DND-41 (cell line): Measurements from ENCODE around the gene MAML3.

Source experiments
- ATAC-seq: fragments of 200-7000 bp; cut with Tn5 transposase; 3 replicates; pipeline ENCODE4 v1.9.1; 2021; ENCODE audit warnings: low read depth; ENCODE audit not compliant: insufficient read depth
- DNase-seq: peaks from one replicate; pipeline ENCODE4 v3.0.0-alpha.2; 2020
- H2AFZ ChIP-seq: 2 replicates; pipeline ENCODE4 v1.6.0; 2012; ENCODE audit warnings: low read depth, low read length
- H3K27ac ChIP-seq: 2 replicates; pipeline ENCODE4 v1.5.1; 2012; ENCODE audit warnings: low read length, inconsistent platforms
- H3K27me3 ChIP-seq: fragments of 200-600 bp; sonication (generic); 2 replicates; pipeline ENCODE4 v1.6.0; 2012; ENCODE audit warnings: low read length, mild to moderate bottlenecking, inconsistent platforms; ENCODE audit not compliant: insufficient read depth, poor library complexity
- H3K36me3 ChIP-seq: 2 replicates; pipeline ENCODE4 v1.5.1; 2012; ENCODE audit warnings: low read length, inconsistent platforms; ENCODE audit not compliant: insufficient read depth
- H3K4me1 ChIP-seq: 2 replicates; pipeline ENCODE4 v1.5.1; 2012; ENCODE audit warnings: mild to moderate bottlenecking, low read length; ENCODE audit not compliant: insufficient read depth
- H3K4me2 ChIP-seq: 2 replicates; pipeline ENCODE4 v1.6.0; 2012; ENCODE audit warnings: mild to moderate bottlenecking, moderate library complexity, low read length, inconsistent platforms; ENCODE audit not compliant: insufficient read depth
- H3K4me3 ChIP-seq, 2 experiments: fragments of 200-600 bp in 1 of 2; shearing (Covaris generic) in 1 of 2; 2 replicates each; pipeline ENCODE4 v1.5.1; 2012 to 2016; ENCODE audit warnings: inconsistent platforms in 2 of 2, low read length in 2 of 2, mild to moderate bottlenecking in 2 of 2, low read depth in 1 of 2, moderate library complexity in 1 of 2
- H3K79me2 ChIP-seq: 2 replicates; pipeline ENCODE4 v1.6.0; 2012; ENCODE audit warnings: low read length, inconsistent platforms; ENCODE audit not compliant: insufficient read depth
- H3K9ac ChIP-seq: 2 replicates; pipeline ENCODE4 v1.6.0; 2012; ENCODE audit warnings: low read depth, mild to moderate bottlenecking, inconsistent platforms, low read length, moderate library complexity
- H3K9me3 ChIP-seq: 2 replicates; pipeline ENCODE4 v1.5.1; 2012; ENCODE audit warnings: low read length, moderate library complexity, mild to moderate bottlenecking, inconsistent platforms; ENCODE audit not compliant: insufficient read depth, severe bottlenecking
- H4K20me1 ChIP-seq: 2 replicates; pipeline ENCODE4 v1.6.0; 2012; ENCODE audit warnings: low read length; ENCODE audit not compliant: insufficient read depth
- EZH2 ChIP-seq: IDR thresholded peaks from 3 replicates; pipeline ENCODE4 v1.6.1; 2012; ENCODE audit warnings: borderline replicate concordance, low read depth, mild to moderate bottlenecking, moderate library complexity, low read length, inconsistent platforms; ENCODE audit not compliant: severe bottlenecking
- TF ChIP-seq, protein P1 (sequence below): IDR thresholded peaks from 2 replicates; pipeline ENCODE4 v1.5.1; 2012; ENCODE audit warnings: borderline replicate concordance, low read length, moderate library complexity, mild to moderate bottlenecking; ENCODE audit not compliant: poor library complexity, severe bottlenecking; ENCODE audit errors: extremely low read depth

MAML3 gene

DNA sequence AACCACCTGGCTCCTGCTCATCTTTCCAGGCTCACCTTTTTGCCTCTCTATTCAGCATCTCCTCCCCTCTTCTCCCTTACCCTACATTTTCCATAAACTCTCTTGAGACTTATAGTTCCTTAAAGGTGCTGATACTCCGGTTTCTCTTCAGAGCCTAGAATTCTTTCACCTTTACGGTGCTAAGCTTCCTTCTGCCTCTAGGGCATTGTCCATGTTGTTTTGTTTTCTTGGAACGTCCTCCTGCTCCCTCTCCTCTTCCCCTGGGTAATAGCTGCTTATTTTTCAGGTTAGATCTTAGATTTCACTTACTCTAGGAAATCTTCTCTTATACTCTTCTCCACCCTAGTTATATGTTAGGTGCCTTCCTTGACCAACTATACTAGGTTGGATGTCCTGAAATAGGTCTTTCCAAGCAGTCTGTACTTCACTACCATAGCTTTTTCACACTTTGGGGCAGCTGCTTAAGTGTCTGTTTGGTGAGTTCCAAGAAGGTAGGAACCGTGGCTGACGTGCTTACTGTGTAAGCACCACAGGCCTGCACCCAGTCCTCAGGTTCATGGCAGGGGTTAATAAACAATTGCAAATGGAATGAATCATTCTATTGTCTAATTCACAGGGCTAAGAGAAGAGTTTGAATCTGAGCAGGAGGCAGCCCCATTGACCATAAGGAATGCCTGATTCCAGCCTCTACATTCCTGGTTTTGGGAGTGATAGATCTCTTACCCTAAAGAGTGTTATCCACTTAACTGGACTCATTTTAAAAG, 260.8 kb downstream of the MAML3 start:
- no peaks in the 10 kb centered on the region for H3K4me1 ChIP-seq
- no peaks in the 10 kb centered on the region for H3K27me3 ChIP-seq
- no peak overlapping the region for H3K4me3 ChIP-seq
- H4K20me1 ChIP-seq = no peaks in the 10 kb centered on the region
- H3K4me2 ChIP-seq = no peak overlapping the region
- no peak for TF ChIP-seq EZH2
- H3K9ac ChIP-seq = no peak overlapping the region
- H3K9me3 ChIP-seq = no peaks in the 10 kb centered on the region
- no peaks in the 10 kb centered on the region for H3K79me2 ChIP-seq
- H2AFZ ChIP-seq = no peak overlapping the region
- H3K36me3 ChIP-seq = no peaks in the 10 kb centered on the region
- ATAC-seq (no peak), DNase-seq (no peak)
- no peak overlapping the region for H3K27ac ChIP-seq

DNA sequence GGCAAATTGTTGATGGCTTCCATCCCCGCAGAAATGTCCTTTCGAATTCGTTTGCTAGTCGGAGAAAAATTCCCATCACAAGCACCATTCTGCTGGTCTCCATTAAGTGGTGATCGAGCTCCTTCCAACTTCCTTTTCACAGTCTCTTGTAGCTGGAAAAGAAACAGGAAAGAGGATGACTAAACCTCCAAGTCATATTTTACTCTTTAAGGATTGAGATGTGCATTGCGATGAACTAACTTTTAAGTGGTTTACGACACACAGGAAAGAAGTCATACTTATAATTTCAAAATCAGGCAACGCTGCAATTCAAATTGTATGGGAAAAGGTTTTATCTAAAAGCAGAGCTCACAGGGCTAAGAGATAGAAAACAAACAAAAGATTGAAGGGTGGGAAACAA, 263.2 kb downstream of the MAML3 start:
- Histone ChIP-seq H3K79me2 (no peaks in the 10 kb centered on the region), H3K36me3 (no peaks in the 10 kb centered on the region), H3K4me3 (no peak overlapping the region), H3K27ac (no peak overlapping the region), H3K27me3 (no peaks in the 10 kb centered on the region), H3K4me1 (no peaks in the 10 kb centered on the region), H4K20me1 (no peaks in the 10 kb centered on the region), H3K4me2 (no peak overlapping the region), H3K9me3 (no peaks in the 10 kb centered on the region), H2AFZ (no peak overlapping the region), H3K9ac (no peak overlapping the region)
- TF ChIP-seq, protein P1, sequence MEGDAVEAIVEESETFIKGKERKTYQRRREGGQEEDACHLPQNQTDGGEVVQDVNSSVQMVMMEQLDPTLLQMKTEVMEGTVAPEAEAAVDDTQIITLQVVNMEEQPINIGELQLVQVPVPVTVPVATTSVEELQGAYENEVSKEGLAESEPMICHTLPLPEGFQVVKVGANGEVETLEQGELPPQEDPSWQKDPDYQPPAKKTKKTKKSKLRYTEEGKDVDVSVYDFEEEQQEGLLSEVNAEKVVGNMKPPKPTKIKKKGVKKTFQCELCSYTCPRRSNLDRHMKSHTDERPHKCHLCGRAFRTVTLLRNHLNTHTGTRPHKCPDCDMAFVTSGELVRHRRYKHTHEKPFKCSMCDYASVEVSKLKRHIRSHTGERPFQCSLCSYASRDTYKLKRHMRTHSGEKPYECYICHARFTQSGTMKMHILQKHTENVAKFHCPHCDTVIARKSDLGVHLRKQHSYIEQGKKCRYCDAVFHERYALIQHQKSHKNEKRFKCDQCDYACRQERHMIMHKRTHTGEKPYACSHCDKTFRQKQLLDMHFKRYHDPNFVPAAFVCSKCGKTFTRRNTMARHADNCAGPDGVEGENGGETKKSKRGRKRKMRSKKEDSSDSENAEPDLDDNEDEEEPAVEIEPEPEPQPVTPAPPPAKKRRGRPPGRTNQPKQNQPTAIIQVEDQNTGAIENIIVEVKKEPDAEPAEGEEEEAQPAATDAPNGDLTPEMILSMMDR = no peak
- TF ChIP-seq EZH2 = no peak
- DNase-seq = no peak
- ATAC-seq = no peak

GRCh38 chr4:139889901-139890300, 264.1 kb downstream of the MAML3 start:
- H3K4me3 ChIP-seq = no peak overlapping the region
- no peak overlapping the region for H2AFZ ChIP-seq
- no peak for ATAC-seq
- no peaks in the 10 kb centered on the region for H3K79me2 ChIP-seq
- no peaks in the 10 kb centered on the region for H3K9me3 ChIP-seq
- no peaks in the 10 kb centered on the region for H3K4me1 ChIP-seq
- no peaks in the 10 kb centered on the region for H3K36me3 ChIP-seq
- H3K27ac ChIP-seq = no peak overlapping the region
- H3K4me2 ChIP-seq = no peak overlapping the region
- H4K20me1 ChIP-seq = no peaks in the 10 kb centered on the region
- TF ChIP-seq EZH2 = no peak
- TF ChIP-seq, protein P1 = no peak
- no peak overlapping the region for H3K9ac ChIP-seq
- H3K27me3 ChIP-seq = no peaks in the 10 kb centered on the region
- no peak for DNase-seq

GRCh38 chr4:139889264-139889663, 264.7 kb downstream of the MAML3 start:
- no peak overlapping the region for H3K4me2 ChIP-seq

More at GRCh38 chr4:139889264-139889663, 264.7 kb downstream of the MAML3 start:
- TF ChIP-seq EZH2 = no peak
- TF ChIP-seq, protein P1 = no peak
- Histone ChIP-seq H3K27me3 (no peaks in the 10 kb centered on the region), H4K20me1 (no peaks in the 10 kb centered on the region), H3K4me3 (no peak overlapping the region), H2AFZ (no peak overlapping the region), H3K36me3 (no peaks in the 10 kb centered on the region), H3K9ac (no peak overlapping the region), H3K27ac (no peak overlapping the region), H3K79me2 (no peaks in the 10 kb centered on the region), H3K9me3 (no peaks in the 10 kb centered on the region), H3K4me1 (no peaks in the 10 kb centered on the region)
- DNase-seq (no peak), ATAC-seq (no peak)
